DOHH2 (cell line): ENCODE data around the gene IFT74.

Experiments
- EZH2phosphoT487 ChIP-seq: fragments of 200-600 bp; sonication (generic); IDR thresholded peaks from 2 replicates; pipeline ENCODE4 v1.6.1; 2017; ENCODE audit warnings: borderline replicate concordance, mild to moderate bottlenecking, antibody characterized with exemption, low read length, moderate library complexity, mixed read lengths
- TF ChIP-seq, protein P1 (sequence below): fragments of 200-600 bp; sonication (generic); IDR thresholded peaks from one replicate; pipeline ENCODE4 v1.5.1; 2014; ENCODE audit warnings: antibody characterized with exemption, mild to moderate bottlenecking, low read depth, low read length; ENCODE audit not compliant: poor library complexity, severe bottlenecking

DNA sequence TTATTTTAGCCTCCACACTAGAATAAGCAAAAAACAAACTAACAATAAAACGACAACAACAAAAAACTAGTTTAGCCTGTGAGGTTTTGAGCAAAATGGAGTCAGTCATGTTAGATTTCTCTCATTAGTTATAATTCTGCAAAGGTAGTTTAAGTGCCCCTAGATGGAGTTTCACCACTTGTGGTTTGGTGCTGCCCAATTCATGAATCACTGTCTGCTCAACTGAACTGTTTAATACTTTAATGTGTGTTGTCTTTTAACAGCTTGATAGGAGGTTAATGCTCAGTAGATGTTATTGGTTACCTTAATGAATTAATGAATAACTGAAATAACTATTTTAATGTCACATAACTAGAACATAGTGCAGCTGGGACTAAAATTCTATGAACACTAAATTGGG, 5.7 kb upstream of the IFT74 start:
- TF ChIP-seq, protein P1, sequence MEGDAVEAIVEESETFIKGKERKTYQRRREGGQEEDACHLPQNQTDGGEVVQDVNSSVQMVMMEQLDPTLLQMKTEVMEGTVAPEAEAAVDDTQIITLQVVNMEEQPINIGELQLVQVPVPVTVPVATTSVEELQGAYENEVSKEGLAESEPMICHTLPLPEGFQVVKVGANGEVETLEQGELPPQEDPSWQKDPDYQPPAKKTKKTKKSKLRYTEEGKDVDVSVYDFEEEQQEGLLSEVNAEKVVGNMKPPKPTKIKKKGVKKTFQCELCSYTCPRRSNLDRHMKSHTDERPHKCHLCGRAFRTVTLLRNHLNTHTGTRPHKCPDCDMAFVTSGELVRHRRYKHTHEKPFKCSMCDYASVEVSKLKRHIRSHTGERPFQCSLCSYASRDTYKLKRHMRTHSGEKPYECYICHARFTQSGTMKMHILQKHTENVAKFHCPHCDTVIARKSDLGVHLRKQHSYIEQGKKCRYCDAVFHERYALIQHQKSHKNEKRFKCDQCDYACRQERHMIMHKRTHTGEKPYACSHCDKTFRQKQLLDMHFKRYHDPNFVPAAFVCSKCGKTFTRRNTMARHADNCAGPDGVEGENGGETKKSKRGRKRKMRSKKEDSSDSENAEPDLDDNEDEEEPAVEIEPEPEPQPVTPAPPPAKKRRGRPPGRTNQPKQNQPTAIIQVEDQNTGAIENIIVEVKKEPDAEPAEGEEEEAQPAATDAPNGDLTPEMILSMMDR = no peak
- no peak for TF ChIP-seq EZH2phosphoT487
